Measurements from ENCODE around the gene BEST2. TPM values are rescaled to one million over a fixed set of nuclear protein-coding genes. Genes with fewer than 3 reads are reported as not detected.

BEST2 gene
- total and polyA plus RNA-seq, 2 donors (not counting 1 experiment from before 2014, with no cell fraction given) = not detected

DNA sequence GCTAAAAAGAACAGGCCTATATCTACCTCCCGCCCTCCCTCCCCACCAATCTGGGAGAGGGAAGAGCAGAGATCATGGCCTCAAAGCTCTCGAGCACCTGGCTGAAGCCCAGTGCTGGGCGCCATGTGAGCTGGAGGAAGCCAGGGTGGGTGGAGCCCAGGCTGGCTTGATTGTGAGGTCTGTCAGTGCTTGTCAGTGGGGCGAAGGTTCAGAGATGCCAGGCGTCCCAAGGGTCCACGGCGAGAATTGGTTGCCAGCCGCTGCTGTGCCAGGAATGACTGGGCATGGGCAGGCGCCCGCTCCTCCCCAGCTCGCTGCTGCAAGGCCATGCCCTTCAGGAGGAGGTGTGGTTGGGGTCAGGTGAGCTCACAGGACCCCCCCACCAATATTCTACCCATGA lies 11.5 kb downstream of the BEST2 start:
- Histone ChIP-seq H3K4me3 (replicated peaks in 1 of 4; ENCODE audit: control extremely low read depth in 1 of 4, insufficient read depth in 1 of 4, low read depth in 3 of 4, low read length in 4 of 4) (no peak overlapping the region), H3K36me3 (ENCODE audit: control insufficient read depth, insufficient read depth, low read length) (peaks cover 2% of the 10 kb centered on the region), H3K9ac (ENCODE audit: insufficient read depth, low read length) (no peak overlapping the region), H3K27me3 (ENCODE audit: control insufficient read depth, insufficient read depth, low read length) (no peaks in the 10 kb centered on the region), H4K20me1 (ENCODE audit: control insufficient read depth, extremely low read depth, insufficient read depth, low read length) (no peaks in the 10 kb centered on the region), H3K4me2 (ENCODE audit: extremely low read depth, insufficient read depth, low read length) (no peak overlapping the region), H3K79me2 (ENCODE audit: control insufficient read depth, insufficient read depth, low read length) (no peaks in the 10 kb centered on the region), H3K27ac (ENCODE audit: insufficient read depth, low read length) (no peak overlapping the region), H3K9me3 (ENCODE audit: control insufficient read depth, insufficient read depth, low read depth, low read length) (no peaks in the 10 kb centered on the region), H3K4me1 (ENCODE audit: control insufficient read depth, extremely low read depth, insufficient read depth, low read length) (no peaks in the 10 kb centered on the region), H2AFZ (ENCODE audit: low read length) (no peak overlapping the region)
- DNase-seq (ENCODE audit: low read depth in 2 of 2) = no peak
- TF ChIP-seq CTCF (conservative IDR thresholded peaks at IDR 0.05 in 1 of 2, IDR thresholded peaks at IDR 0.05 in 1 of 2; ENCODE audit: low read depth in 1 of 2, low read length in 2 of 2) (no peak), EZH2 (IDR thresholded peaks at IDR 0.05; ENCODE audit: low read length, missing control alignments) (no peak)

GRCh38 chr19:12764698-12765097 lies 13.1 kb downstream of the BEST2 start:
- DNase-seq (ENCODE audit: low read depth in 2 of 2) = no peak
- H2AFZ ChIP-seq (ENCODE audit: low read length) = no peak overlapping the region
- TF ChIP-seq EZH2 (IDR thresholded peaks at IDR 0.05; ENCODE audit: low read length, missing control alignments) (no peak), CTCF (conservative IDR thresholded peaks at IDR 0.05 in 1 of 2, IDR thresholded peaks at IDR 0.05 in 1 of 2; ENCODE audit: low read depth in 1 of 2, low read length in 2 of 2) (no peak)
- H3K4me1 ChIP-seq (ENCODE audit: control insufficient read depth, extremely low read depth, insufficient read depth, low read length) = no peaks in the 10 kb centered on the region
- H3K27ac ChIP-seq (ENCODE audit: insufficient read depth, low read length) = no peak overlapping the region
- H3K4me2 ChIP-seq (ENCODE audit: extremely low read depth, insufficient read depth, low read length) = no peak overlapping the region
- no peaks in the 10 kb centered on the region for H4K20me1 ChIP-seq (ENCODE audit: control insufficient read depth, extremely low read depth, insufficient read depth, low read length)
- H3K9ac ChIP-seq (ENCODE audit: insufficient read depth, low read length) = no peak overlapping the region
- H3K36me3 ChIP-seq (ENCODE audit: control insufficient read depth, insufficient read depth, low read length) = peaks cover 2% of the 10 kb centered on the region
- H3K9me3 ChIP-seq (ENCODE audit: control insufficient read depth, insufficient read depth, low read depth, low read length) = no peaks in the 10 kb centered on the region
- no peaks in the 10 kb centered on the region for H3K79me2 ChIP-seq (ENCODE audit: control insufficient read depth, insufficient read depth, low read length)
- H3K27me3 ChIP-seq (ENCODE audit: control insufficient read depth, insufficient read depth, low read length) = no peaks in the 10 kb centered on the region
- H3K4me3 ChIP-seq (replicated peaks in 1 of 4; ENCODE audit: control extremely low read depth in 1 of 4, insufficient read depth in 1 of 4, low read depth in 3 of 4, low read length in 4 of 4) = no peak overlapping the region

DNA sequence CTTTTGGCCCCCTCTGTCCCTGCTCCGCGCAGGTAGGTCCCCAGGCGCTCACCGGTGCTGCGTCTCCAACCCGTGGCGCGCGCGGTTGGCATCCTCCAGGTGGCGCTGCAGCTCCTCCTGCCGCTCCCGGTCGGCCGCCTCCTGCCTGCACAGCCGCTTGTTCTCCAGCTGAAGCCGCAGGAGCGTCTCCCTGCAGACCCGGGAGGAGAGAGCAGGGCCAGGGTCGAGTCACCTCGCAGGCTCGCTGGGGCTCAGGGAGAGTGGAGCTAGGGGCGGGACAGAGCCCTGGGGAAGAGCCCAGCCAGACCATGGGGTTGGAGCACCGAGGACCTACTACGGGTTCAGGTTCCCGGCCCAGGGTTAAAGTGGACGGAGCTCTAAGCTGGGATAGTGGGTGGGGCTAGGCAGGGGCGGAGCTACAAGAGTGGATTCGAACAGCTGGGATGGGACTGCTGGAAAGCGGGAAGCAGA lies 14.5 kb downstream of the BEST2 start:
- no peaks in the 10 kb centered on the region for H3K4me1 ChIP-seq (ENCODE audit: control insufficient read depth, extremely low read depth, insufficient read depth, low read length)
- H3K4me3 ChIP-seq (replicated peaks in 1 of 4; ENCODE audit: control extremely low read depth in 1 of 4, insufficient read depth in 1 of 4, low read depth in 3 of 4, low read length in 4 of 4) = peak overlapping the region; percentile 41 to 60 (median 48)
- H3K9me3 ChIP-seq (ENCODE audit: control insufficient read depth, insufficient read depth, low read depth, low read length) = no peaks in the 10 kb centered on the region
- TF ChIP-seq EZH2 (IDR thresholded peaks at IDR 0.05; ENCODE audit: low read length, missing control alignments) (no peak), CTCF (conservative IDR thresholded peaks at IDR 0.05 in 1 of 2, IDR thresholded peaks at IDR 0.05 in 1 of 2; ENCODE audit: low read depth in 1 of 2, low read length in 2 of 2) (peak; percentile 55 to 69)
- no peaks in the 10 kb centered on the region for H4K20me1 ChIP-seq (ENCODE audit: control insufficient read depth, extremely low read depth, insufficient read depth, low read length)
- H3K4me2 ChIP-seq (ENCODE audit: extremely low read depth, insufficient read depth, low read length) = peak overlapping the region; percentile 62
- H3K36me3 ChIP-seq (ENCODE audit: control insufficient read depth, insufficient read depth, low read length) = peaks cover 2% of the 10 kb centered on the region
- no peak overlapping the region for H3K27ac ChIP-seq (ENCODE audit: insufficient read depth, low read length)
- H2AFZ ChIP-seq (ENCODE audit: low read length) = peak overlapping the region; percentile 58
- DNase-seq (ENCODE audit: low read depth in 2 of 2) = peak in 1 of 2 donors; percentile 80
- H3K27me3 ChIP-seq (ENCODE audit: control insufficient read depth, insufficient read depth, low read length) = no peaks in the 10 kb centered on the region
- H3K79me2 ChIP-seq (ENCODE audit: control insufficient read depth, insufficient read depth, low read length) = no peaks in the 10 kb centered on the region
- no peak overlapping the region for H3K9ac ChIP-seq (ENCODE audit: insufficient read depth, low read length)

Measured in fibroblast of lung (primary cell).